HepG2 (cell line): ENCODE data around the gene MED1. TPM values are rescaled to one million over a fixed set of nuclear protein-coding genes. Genes with fewer than 3 reads are reported as not detected.

ENCODE experiments used
- ATF2 ChIP-seq: sonication (generic); formaldehyde crosslinking; IDR thresholded peaks from 2 replicates; pipeline ENCODE4 v1.4.0; 2020; ENCODE audit warnings: missing genetic modification reagents
- ELK4 ChIP-seq: sonication (generic); formaldehyde crosslinking; IDR thresholded peaks from 2 replicates; pipeline ENCODE4 v1.9.0; 2021; ENCODE audit warnings: missing genetic modification reagents, borderline replicate concordance
- IKZF1 ChIP-seq: fragments of 450-650 bp; IDR thresholded peaks from 2 replicates; pipeline ENCODE4 v1.7.1; 2016
- JARID2 ChIP-seq: sonication (generic); formaldehyde crosslinking; IDR thresholded peaks from 2 replicates; pipeline ENCODE4 v1.8.1; 2023; ENCODE audit warnings: missing genetic modification reagents, inconsistent platforms; ENCODE audit not compliant: insufficient replicate concordance
- MAX ChIP-seq: IDR thresholded peaks from 2 replicates; pipeline ENCODE4 v1.6.1; 2012; ENCODE audit warnings: inconsistent platforms
- MED1 ChIP-seq: sonication (generic); formaldehyde crosslinking; IDR thresholded peaks from 2 replicates; pipeline ENCODE4 v1.4.0; 2020; ENCODE audit warnings: missing genetic modification reagents
- NFIC ChIP-seq: IDR thresholded peaks from 2 replicates; pipeline ENCODE4 v1.6.1; 2012; ENCODE audit warnings: mild to moderate bottlenecking, low read length, inconsistent platforms
- NRL ChIP-seq: sonication (generic); formaldehyde crosslinking; IDR thresholded peaks from 2 replicates; pipeline ENCODE4 v1.5.0; 2020; ENCODE audit warnings: missing genetic modification reagents, mild to moderate bottlenecking, moderate library complexity, borderline replicate concordance
- SNAPC4 ChIP-seq: sonication (generic); formaldehyde crosslinking; IDR thresholded peaks from 2 replicates; pipeline ENCODE4 v1.4.0; 2020; ENCODE audit warnings: mild to moderate bottlenecking, missing genetic modification reagents
- TCF7L2 ChIP-seq: IDR thresholded peaks from 2 replicates; pipeline ENCODE4 v1.6.1; 2011; ENCODE audit warnings: mild to moderate bottlenecking, low read depth, low read length, moderate library complexity
- ZFP36 ChIP-seq: fragments of 150-350 bp; IDR thresholded peaks from 2 replicates; pipeline ENCODE4 v1.6.1; 2018; ENCODE audit warnings: borderline replicate concordance, low read length, low read depth; ENCODE audit not compliant: partially characterized antibody
- ZNF136 ChIP-seq: sonication (generic); formaldehyde crosslinking; IDR thresholded peaks from 2 replicates; pipeline ENCODE4 v1.8.1; 2022; ENCODE audit warnings: low read depth, mild to moderate bottlenecking, moderate library complexity, missing genetic modification reagents
- ZNF382 ChIP-seq: sonication (generic); formaldehyde crosslinking; IDR thresholded peaks from 2 replicates; pipeline ENCODE4 v1.5.0; 2020; ENCODE audit warnings: missing genetic modification reagents, mild to moderate bottlenecking, borderline replicate concordance
- ZNF546 ChIP-seq: sonication (generic); formaldehyde crosslinking; conservative IDR thresholded peaks from 2 replicates; pipeline ENCODE4 v1.8.1; 2023; ENCODE audit warnings: mild to moderate bottlenecking, missing genetic modification reagents
- ZNF556 ChIP-seq: sonication (generic); formaldehyde crosslinking; IDR thresholded peaks from 2 replicates; pipeline ENCODE4 v1.4.0; 2020; ENCODE audit warnings: mild to moderate bottlenecking, missing genetic modification reagents, borderline replicate concordance
- ZNF569 ChIP-seq: sonication (generic); formaldehyde crosslinking; IDR thresholded peaks from 2 replicates; pipeline ENCODE4 v1.5.0; 2020; ENCODE audit warnings: mild to moderate bottlenecking, missing genetic modification reagents, moderate library complexity, borderline replicate concordance
- ZNF660 ChIP-seq: sonication (generic); formaldehyde crosslinking; IDR thresholded peaks from 2 replicates; pipeline ENCODE4 v1.5.1; 2020; ENCODE audit warnings: mild to moderate bottlenecking, low read depth, missing genetic modification reagents, borderline replicate concordance
- ZNF703 ChIP-seq: sonication (generic); formaldehyde crosslinking; IDR thresholded peaks from 2 replicates; pipeline ENCODE4 v1.5.1; 2020; ENCODE audit warnings: missing genetic modification reagents, mild to moderate bottlenecking, moderate library complexity, borderline replicate concordance
- ZNF816 ChIP-seq: sonication (generic); formaldehyde crosslinking; IDR thresholded peaks from 2 replicates; pipeline ENCODE4 v1.8.0; 2022; ENCODE audit warnings: missing genetic modification reagents, mild to moderate bottlenecking, borderline replicate concordance
- ZNF883 ChIP-seq: sonication (generic); formaldehyde crosslinking; IDR thresholded peaks from 2 replicates; pipeline ENCODE4 v1.5.1; 2020; ENCODE audit warnings: mild to moderate bottlenecking, missing genetic modification reagents; ENCODE audit errors: not compliant biosample characterization
- ZSCAN12 ChIP-seq: sonication (generic); formaldehyde crosslinking; IDR thresholded peaks from 2 replicates; pipeline ENCODE4 v1.9.0; 2021; ENCODE audit warnings: mild to moderate bottlenecking, missing genetic modification reagents
- ZSCAN29 ChIP-seq: sonication (generic); formaldehyde crosslinking; conservative IDR thresholded peaks from 2 replicates; pipeline ENCODE4 v1.4.0; 2020; ENCODE audit warnings: mild to moderate bottlenecking, missing genetic modification reagents
- polyA plus RNA-seq, 8 experiments: library from polyadenylated mRNA; depleted of rRNA in 3 of 8; stranded (reverse) in 7 of 8; unstranded in 1 of 8; fragments of >200 nt; fragmentation: Illumina TruSeq in 4 of 8; extraction: Trizol in 4 of 8; gene quantifications; 2 replicates each; pipeline versions ENCODE4 v1.2.1 to v1.2.3, GENCODE V29; 2011 to 2016; ENCODE audit warnings: low read depth in 4 of 8, missing spikeins in 1 of 8, mixed read lengths in 1 of 8; ENCODE audit not compliant: insufficient read depth in 1 of 8
- total RNA-seq, 5 experiments: library from RNA; depleted of rRNA; stranded (reverse); fragments of >200 nt; fragmentation: Illumina TruSeq; extraction: Trizol; gene quantifications; 2 replicates each; pipeline ENCODE4 v1.2.3, GENCODE V29; 2016; ENCODE audit warnings: low read depth in 1 of 5

The MED1 gene
- total and polyA plus RNA-seq, 2 of the 13 experiments (the other 11 are each of a cell fraction or from before 2014, with no cell fraction given) = 37.5 to 40.1 TPM

GRCh38 chr17:39450847-39451581 is at the start of gene MED1 (continued):
- TF ChIP-seq IKZF1 (no peak), SNAPC4 (CRISPR knock-in tag) (no peak), ZNF569 (CRISPR knock-in tag) (no peak), ZNF816 (CRISPR knock-in tag) (no peak; the same call in 1 of the 2 replicates), ZNF556 (CRISPR knock-in tag) (peak; percentile 69; the same call in 1 of the 2 replicates), ZFP36 (no peak), ZNF382 (CRISPR knock-in tag) (no peak), ZSCAN29 (CRISPR knock-in tag) (no peak), MED1 (CRISPR knock-in tag) (peak; percentile 77), ZNF883 (CRISPR knock-in tag) (peak; percentile 62), TCF7L2 (peak; percentile 37; the same call in 1 of the 2 replicates), ZSCAN12 (CRISPR knock-in tag) (0 out of 2 replicates have a peak, but pooled peaks have one; percentile 53), ZNF136 (no peak), ZNF546 (CRISPR knock-in tag) (no peak), NFIC (no peak), ATF2 (CRISPR knock-in tag) (peak; percentile 60; the same call in 1 of the 2 replicates), ZNF703 (CRISPR knock-in tag) (no peak), JARID2 (CRISPR knock-in tag) (no peak), NRL (peak; percentile 79), ZNF660 (no peak), ELK4 (CRISPR knock-in tag) (no peak), MAX (peak; percentile 74; the same call in 1 of the 2 replicates)
